ENCODE data around the gene LINGO4. TPM values are rescaled to one million over a fixed set of nuclear protein-coding genes. Genes with fewer than 3 reads are reported as not detected.

Gene LINGO4
- total RNA-seq, 6 donors from 2014 or later: 0.22 to 0.89 (median 0.61) TPM; not detected in 1

GRCh38 chr1:151828921-151829320 lies 23.7 kb upstream of the LINGO4 start:
- H3K4me1 ChIP-seq: peaks cover 24 to 49% (median 34%) of the 10 kb centered on the region in 4 donors
- no peaks in the 10 kb centered on the region for H3K9me3 ChIP-seq
- TF ChIP-seq EP300 (IDR thresholded peaks at IDR 0.05) (no peak), POLR2AphosphoS5 (IDR thresholded peaks at IDR 0.05) (no peak), CTCF (IDR thresholded peaks at IDR 0.05) (no peak), POLR2A (IDR thresholded peaks at IDR 0.05) (no peak)
- ATAC-seq (ENCODE audit: low FRiP score in 2 of 2): no peak
- 6 to 14% methylated on average over 8 to 9 of the region's 12 CpGs for WGBS, 2 donors
- no peaks in the 10 kb centered on the region for H3K36me3 ChIP-seq
- no peaks in the 10 kb centered on the region for H3K27me3 ChIP-seq
- DNase-seq: peak in 1 of 2 donors; percentile 30
- peak overlapping the region in 1 of 4 donors; percentile 36 for H3K27ac ChIP-seq
- H3K4me3 ChIP-seq: no peak overlapping the region

DNA sequence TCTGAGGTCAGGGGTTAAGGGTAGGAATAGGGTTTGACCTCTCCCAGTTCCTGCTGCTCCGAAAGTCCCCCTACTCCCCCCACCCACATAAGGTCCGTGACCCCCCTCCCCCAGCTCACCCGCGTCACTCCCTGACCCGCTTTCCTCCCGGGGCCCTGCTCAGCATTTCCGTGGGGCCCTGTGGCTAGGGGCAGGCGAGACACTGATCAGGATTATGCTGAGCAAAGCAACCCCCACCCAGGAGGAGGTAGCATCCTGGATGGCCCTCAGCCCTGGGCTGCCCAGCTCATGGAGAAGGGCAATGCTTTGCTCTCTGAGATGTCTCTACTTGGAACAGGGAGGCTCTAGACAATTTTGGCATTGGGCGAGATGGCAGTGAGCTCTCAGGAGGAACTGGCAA lies 22.6 kb upstream of the LINGO4 start:
- Histone ChIP-seq H3K27me3 (no peaks in the 10 kb centered on the region), H3K36me3 (no peaks in the 10 kb centered on the region), H3K4me3 (no peak overlapping the region), H3K27ac (peak overlapping the region in 2 of 4 donors; percentile 3 to 21), H3K4me1 (peaks cover 22 to 42% (median 29%) of the 10 kb centered on the region in 4 donors), H3K9me3 (no peaks in the 10 kb centered on the region)
- DNase-seq (no peak), ATAC-seq (ENCODE audit: low FRiP score in 2 of 2) (no peak)
- WGBS, 2 donors: 44 to 80% methylated on average over 1 to 8 of the region's 9 CpGs
- no peak for TF ChIP-seq POLR2A (IDR thresholded peaks at IDR 0.05)
- TF ChIP-seq CTCF (IDR thresholded peaks at IDR 0.05): no peak
- TF ChIP-seq POLR2AphosphoS5 (IDR thresholded peaks at IDR 0.05): no peak
- TF ChIP-seq EP300 (IDR thresholded peaks at IDR 0.05): no peak

- WGBS, 2 donors: 76 to 82% methylated on average over 10 to 20 of the region's 21 CpGs
- Histone ChIP-seq H3K4me3 (no peak overlapping the region), H3K36me3 (no peaks in the 10 kb centered on the region), H3K9me3 (no peaks in the 10 kb centered on the region), H3K27ac (no peak overlapping the region), H3K27me3 (no peaks in the 10 kb centered on the region), H3K4me1 (peaks cover 17 to 32% (median 21%) of the 10 kb centered on the region in 4 donors)
- no peak for TF ChIP-seq POLR2A (IDR thresholded peaks at IDR 0.05)
- no peak for TF ChIP-seq POLR2AphosphoS5 (IDR thresholded peaks at IDR 0.05)
- TF ChIP-seq EP300 (IDR thresholded peaks at IDR 0.05): no peak
- ATAC-seq (ENCODE audit: low FRiP score in 2 of 2): peak in 1 of 2 donors; percentile 29
- DNase-seq: peak in 1 of 2 donors; percentile 56
Observed at GRCh38 chr1:151825751-151826660, 20.8 kb upstream of the LINGO4 start.

GRCh38 chr1:151825204-151825603 lies 20.0 kb upstream of the LINGO4 start:
- DNase-seq (no peak), ATAC-seq (ENCODE audit: low FRiP score in 2 of 2) (no peak)

More at GRCh38 chr1:151825204-151825603, 20.0 kb upstream of the LINGO4 start:
- H3K36me3 ChIP-seq: no peaks in the 10 kb centered on the region
- no peak overlapping the region for H3K4me3 ChIP-seq
- no peaks in the 10 kb centered on the region for H3K9me3 ChIP-seq
- no peak overlapping the region for H3K27ac ChIP-seq
- no peaks in the 10 kb centered on the region for H3K27me3 ChIP-seq
- WGBS, 2 donors: 54 to 77% methylated on average over 5 to 7 of the region's 9 CpGs
- TF ChIP-seq POLR2A (IDR thresholded peaks at IDR 0.05) (no peak), EP300 (IDR thresholded peaks at IDR 0.05) (no peak), POLR2AphosphoS5 (IDR thresholded peaks at IDR 0.05) (no peak), CTCF (IDR thresholded peaks at IDR 0.05) (no peak)
- peaks cover 17 to 31% (median 23%) of the 10 kb centered on the region in 4 donors for H3K4me1 ChIP-seq
